Ishikawa (cell line): ENCODE data around the gene DNAJC15.

Experiments used
- CEBPB ChIP-seq: IDR thresholded peaks from 2 replicates; pipeline ENCODE4 v1.6.1; 2012
- CREB1 ChIP-seq: IDR thresholded peaks from 2 replicates; pipeline ENCODE4 v1.6.1; 2012; ENCODE audit warnings: low read depth
- EGR1 ChIP-seq: IDR thresholded peaks from 2 replicates; pipeline ENCODE4 v1.6.1; 2012
- EP300 ChIP-seq: IDR thresholded peaks from 2 replicates; pipeline ENCODE4 v1.6.1; 2012; ENCODE audit warnings: borderline replicate concordance
- FOXM1 ChIP-seq: IDR thresholded peaks from 2 replicates; pipeline ENCODE4 v1.6.1; 2012; ENCODE audit warnings: low read depth, borderline replicate concordance
- NFIC ChIP-seq: IDR thresholded peaks from 2 replicates; pipeline ENCODE4 v1.6.1; 2012
- RAD21 ChIP-seq: IDR thresholded peaks from 2 replicates; pipeline ENCODE4 v1.6.1; 2012; ENCODE audit warnings: low read depth
- TAF1 ChIP-seq: IDR thresholded peaks from 2 replicates; pipeline ENCODE4 v1.6.1; 2012; ENCODE audit warnings: low read depth, mild to moderate bottlenecking
- TCF12 ChIP-seq: IDR thresholded peaks from 2 replicates; pipeline ENCODE4 v1.6.1; 2012; ENCODE audit warnings: low read depth
- YY1 ChIP-seq: IDR thresholded peaks from 2 replicates; pipeline ENCODE4 v1.6.1; 2012; ENCODE audit warnings: low read depth
- ZBTB7A ChIP-seq: IDR thresholded peaks from 2 replicates; pipeline ENCODE4 v1.6.1; 2012; ENCODE audit warnings: low read depth
- TF ChIP-seq, protein P1 (sequence below): IDR thresholded peaks from 2 replicates; pipeline ENCODE4 v1.6.1; 2012
- TF ChIP-seq, protein P2 (sequence below): IDR thresholded peaks from 2 replicates; pipeline ENCODE4 v1.6.1; 2012
- TF ChIP-seq, protein P3 (sequence below): IDR thresholded peaks from 2 replicates; pipeline ENCODE4 v1.6.1; 2012; ENCODE audit warnings: low read depth, mild to moderate bottlenecking

DNA sequence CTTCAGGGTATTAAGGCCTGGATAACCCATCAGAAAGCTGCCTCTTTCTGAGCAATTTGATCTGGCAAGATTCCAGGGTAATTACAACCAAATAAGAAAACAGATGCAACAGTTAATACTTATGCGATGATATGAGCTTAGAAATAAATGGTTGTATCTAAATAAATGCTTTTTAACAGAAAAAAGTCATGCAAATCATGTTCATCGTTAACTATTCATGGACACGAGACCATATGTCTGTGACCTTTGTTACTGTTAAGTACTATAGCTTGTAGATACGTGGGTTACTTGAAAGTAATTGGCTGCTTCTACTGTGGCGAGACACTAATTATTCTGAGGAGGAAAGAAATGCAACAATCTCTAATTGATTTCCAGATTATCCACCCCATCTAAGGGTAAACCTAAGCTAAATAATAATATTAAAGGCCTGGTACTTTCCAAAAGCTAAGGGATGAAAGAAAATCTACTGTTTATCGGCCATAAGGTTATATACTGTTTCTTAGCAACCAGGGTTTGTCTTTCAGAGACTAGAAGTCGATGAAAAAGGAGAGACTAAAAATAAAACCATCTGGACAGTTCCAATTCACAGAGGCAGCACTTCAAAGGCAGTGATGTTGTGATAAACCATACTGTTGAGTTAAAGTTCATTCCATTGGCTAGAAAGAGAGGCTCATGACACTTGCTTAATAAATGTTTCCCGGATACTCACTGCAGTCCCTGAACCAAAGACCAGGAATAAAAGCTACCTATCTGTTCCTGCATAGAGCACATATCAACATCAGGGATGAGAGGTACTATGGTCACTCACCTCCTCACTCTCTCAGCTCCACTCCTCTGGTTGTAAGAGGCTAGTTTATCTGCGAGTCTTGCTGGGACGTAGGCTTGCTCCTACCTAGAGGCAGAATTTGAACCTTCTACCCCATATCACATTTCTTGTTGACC lies 32.8 kb upstream of the DNAJC15 start:
- TF ChIP-seq CEBPB (no peak), CREB1 (no peak), YY1 (no peak), EGR1 (no peak), TAF1 (no peak), EP300 (no peak), FOXM1 (no peak), NFIC (no peak), RAD21 (no peak), ZBTB7A (no peak), TCF12 (no peak)
- TF ChIP-seq, protein P1, sequence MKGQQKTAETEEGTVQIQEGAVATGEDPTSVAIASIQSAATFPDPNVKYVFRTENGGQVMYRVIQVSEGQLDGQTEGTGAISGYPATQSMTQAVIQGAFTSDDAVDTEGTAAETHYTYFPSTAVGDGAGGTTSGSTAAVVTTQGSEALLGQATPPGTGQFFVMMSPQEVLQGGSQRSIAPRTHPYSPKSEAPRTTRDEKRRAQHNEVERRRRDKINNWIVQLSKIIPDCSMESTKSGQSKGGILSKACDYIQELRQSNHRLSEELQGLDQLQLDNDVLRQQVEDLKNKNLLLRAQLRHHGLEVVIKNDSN = no peak
- TF ChIP-seq, protein P2, sequence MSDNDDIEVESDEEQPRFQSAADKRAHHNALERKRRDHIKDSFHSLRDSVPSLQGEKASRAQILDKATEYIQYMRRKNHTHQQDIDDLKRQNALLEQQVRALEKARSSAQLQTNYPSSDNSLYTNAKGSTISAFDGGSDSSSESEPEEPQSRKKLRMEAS = no peak
- TF ChIP-seq, protein P3, sequence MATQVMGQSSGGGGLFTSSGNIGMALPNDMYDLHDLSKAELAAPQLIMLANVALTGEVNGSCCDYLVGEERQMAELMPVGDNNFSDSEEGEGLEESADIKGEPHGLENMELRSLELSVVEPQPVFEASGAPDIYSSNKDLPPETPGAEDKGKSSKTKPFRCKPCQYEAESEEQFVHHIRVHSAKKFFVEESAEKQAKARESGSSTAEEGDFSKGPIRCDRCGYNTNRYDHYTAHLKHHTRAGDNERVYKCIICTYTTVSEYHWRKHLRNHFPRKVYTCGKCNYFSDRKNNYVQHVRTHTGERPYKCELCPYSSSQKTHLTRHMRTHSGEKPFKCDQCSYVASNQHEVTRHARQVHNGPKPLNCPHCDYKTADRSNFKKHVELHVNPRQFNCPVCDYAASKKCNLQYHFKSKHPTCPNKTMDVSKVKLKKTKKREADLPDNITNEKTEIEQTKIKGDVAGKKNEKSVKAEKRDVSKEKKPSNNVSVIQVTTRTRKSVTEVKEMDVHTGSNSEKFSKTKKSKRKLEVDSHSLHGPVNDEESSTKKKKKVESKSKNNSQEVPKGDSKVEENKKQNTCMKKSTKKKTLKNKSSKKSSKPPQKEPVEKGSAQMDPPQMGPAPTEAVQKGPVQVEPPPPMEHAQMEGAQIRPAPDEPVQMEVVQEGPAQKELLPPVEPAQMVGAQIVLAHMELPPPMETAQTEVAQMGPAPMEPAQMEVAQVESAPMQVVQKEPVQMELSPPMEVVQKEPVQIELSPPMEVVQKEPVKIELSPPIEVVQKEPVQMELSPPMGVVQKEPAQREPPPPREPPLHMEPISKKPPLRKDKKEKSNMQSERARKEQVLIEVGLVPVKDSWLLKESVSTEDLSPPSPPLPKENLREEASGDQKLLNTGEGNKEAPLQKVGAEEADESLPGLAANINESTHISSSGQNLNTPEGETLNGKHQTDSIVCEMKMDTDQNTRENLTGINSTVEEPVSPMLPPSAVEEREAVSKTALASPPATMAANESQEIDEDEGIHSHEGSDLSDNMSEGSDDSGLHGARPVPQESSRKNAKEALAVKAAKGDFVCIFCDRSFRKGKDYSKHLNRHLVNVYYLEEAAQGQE = no peak
